HG03575 (cell line): Measurements from ENCODE around the gene SEMA3E.

Source experiments
- ATAC-seq: cut with Tn5 transposase; IDR thresholded peaks from one replicate; pipeline ENCODE4 v1.9.1; 2021; ENCODE audit not compliant: unreplicated experiment, insufficient number of reproducible peaks, low FRiP score; ENCODE audit errors: extremely low read depth

Gene SEMA3E

DNA sequence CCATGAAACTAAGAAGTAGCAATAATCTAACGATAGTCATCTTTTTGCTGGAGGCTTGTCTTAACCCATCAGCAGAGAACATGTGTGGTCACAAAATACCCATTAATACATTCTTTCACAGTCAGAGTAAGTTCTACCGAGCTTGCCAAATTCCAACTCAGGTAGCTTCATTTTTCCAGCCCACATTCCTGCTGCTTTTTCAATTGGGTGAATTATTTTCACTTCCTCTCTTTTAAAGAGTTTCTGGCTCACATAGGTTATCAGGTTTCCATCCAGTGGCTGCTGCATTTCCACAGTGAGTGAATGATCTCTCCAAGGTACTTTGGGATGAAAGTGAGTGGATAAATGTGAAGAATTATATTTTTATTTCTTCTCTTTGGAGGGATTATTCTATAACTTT lies 233.1 kb downstream of the SEMA3E start:
- ATAC-seq, result no peak

DNA sequence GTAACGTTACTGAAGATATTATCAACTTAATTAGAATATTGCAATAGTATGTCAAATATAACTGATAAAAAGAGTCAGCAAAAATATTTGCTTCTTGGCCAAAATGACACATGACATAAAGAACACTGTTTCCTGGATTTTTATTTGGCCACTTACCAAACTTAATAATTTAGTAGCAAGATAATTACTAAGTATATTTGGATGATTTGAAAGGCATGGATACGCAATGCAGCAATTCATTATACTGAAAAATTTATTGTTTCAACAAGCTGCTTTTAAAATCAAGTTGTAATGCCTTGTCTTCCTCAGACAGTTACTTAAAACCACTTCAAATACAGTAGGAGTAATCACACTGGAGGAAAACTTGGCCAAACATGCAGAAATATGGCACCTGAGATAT lies 234.0 kb downstream of the SEMA3E start:
- ATAC-seq, result no peak

DNA sequence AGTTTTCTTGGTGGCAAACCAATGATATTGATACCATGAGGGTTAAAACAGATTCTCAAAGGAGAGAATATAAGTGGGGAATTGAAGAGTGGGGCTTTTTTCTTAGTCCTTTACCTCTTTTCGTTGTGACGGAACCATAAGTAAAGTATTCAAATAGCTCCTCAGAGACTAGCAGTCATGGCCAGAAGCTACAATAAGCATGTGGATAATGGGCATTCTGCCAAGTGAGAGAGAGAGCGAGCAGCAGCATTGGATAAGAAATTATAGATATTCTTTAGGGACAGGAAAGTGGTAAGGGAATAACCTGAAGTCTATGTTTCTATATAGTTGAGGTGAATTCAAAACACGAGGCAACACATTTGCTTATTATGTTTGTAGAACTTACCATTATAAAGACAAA lies 235.1 kb downstream of the SEMA3E start:
- no peak for ATAC-seq

DNA sequence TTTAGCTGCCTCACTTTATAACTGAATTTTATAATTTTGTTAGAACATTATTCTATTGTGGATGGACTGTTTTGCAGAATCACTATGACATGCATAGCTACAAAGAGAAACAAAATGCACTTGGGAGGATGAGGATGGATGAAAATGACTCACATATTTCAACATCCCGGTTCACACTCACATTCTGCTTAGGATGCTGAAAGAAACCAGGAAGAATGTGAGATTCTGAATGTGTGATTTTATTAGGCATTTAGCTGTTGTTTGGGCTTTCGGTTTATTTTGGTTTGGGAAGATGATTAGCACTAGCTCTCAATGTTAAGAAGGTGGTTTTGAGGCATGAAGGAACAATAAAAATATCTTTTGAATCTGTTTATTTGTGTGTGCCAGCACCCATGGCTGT lies 235.5 kb downstream of the SEMA3E start:
- ATAC-seq, result no peak

DNA sequence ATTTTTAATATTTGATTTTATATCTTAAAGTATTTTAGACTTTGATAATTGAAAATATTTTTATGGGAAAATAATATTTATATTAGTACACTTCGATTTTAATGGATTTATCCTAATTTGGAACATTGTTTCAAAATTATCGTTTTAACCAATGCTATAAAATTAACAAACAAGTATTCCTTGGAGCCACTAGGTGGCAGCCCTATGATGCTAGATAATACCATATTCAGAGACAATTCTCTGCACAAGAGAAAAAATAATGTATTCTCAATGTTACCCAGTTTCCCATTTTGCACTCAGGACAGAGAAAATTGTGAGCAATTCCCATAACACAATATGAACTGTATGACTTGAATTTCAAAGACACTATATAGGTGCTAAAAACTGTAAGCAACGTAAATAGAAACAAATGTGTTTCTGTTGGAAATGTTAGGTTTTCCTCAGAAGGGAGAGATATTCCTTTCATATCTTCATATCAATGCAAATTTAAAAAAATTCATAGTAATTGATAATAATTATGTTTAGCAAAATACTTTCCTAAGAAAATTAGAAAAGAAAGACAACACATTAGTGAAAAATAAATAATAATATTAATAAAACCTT lies 237.8 kb downstream of the SEMA3E start:
- ATAC-seq, result no peak

DNA sequence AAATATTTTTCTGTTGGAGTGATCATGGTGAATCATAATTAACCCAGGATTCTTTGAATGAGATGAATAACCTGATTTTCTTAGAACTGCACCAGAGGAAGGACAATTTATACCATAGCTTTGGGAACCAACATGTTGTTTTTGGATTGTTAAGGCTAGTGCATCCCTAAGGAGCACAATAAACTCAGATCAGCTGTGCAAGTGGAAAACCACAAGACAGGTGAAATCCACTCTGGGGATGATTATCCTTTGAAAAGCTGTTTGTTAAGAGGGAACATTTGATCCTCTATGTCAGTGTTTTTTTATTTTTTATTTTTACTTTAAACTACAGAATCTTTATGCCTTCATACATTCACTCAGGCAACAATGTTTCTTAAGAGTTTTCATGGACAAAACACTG lies 254.2 kb downstream of the SEMA3E start:
- no peak for ATAC-seq

DNA sequence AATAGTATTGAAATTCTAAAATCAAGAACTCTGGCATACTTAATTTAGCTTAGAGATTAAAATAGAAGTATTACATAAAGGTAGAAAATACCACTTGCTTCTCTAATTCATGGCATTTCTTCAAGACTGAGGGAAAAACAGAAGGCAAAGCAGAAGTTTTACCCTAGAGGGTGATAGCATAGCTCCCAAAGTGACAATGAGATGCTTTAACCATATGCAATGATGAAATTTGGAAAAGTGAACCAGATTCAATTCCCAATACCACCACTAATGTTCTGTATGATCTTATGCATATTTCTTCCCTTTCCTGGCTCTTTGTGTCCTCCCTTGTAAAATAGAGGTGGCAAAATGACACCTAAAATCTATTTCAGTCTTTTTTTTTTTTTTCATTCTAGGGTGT lies 260.5 kb downstream of the SEMA3E start:
- no peak for ATAC-seq

DNA sequence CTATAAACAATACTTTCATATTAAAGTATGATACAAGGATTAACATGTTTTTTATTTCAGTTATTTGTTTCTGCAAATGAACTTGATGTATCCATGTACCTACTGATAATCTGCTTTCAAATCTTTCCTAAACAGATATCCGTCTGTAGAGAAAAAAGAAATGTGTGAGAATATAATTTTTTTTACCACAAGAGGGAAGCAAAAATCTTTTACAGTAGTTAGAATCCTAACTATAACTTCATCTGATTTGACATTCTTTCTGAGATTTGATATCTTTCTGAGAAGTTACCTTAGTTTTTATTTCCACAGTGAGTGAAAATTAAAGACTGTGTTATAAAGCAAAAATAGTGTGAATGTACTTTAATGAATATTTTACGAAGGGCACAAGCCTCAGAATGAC lies 282.3 kb downstream of the SEMA3E start:
- no peak for ATAC-seq

DNA sequence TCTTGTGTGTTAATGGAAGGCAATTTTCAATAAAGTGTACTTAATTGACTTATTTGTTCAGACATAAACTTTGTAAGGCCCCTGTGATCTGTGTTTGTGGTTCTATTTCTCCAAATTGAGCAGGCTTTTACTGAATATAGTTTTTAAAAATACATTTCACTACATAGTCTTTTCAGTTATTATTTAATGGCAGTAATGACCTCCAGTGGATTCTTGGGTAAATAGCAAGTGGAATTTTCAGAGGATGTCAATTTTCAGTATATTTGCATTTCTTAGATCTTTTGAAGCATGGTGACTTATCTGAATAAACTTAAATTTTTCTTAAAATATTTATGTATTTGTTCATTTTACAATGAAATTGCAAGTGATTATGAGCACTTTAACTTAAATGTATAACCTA lies 283.2 kb downstream of the SEMA3E start:
- ATAC-seq, result no peak

DNA sequence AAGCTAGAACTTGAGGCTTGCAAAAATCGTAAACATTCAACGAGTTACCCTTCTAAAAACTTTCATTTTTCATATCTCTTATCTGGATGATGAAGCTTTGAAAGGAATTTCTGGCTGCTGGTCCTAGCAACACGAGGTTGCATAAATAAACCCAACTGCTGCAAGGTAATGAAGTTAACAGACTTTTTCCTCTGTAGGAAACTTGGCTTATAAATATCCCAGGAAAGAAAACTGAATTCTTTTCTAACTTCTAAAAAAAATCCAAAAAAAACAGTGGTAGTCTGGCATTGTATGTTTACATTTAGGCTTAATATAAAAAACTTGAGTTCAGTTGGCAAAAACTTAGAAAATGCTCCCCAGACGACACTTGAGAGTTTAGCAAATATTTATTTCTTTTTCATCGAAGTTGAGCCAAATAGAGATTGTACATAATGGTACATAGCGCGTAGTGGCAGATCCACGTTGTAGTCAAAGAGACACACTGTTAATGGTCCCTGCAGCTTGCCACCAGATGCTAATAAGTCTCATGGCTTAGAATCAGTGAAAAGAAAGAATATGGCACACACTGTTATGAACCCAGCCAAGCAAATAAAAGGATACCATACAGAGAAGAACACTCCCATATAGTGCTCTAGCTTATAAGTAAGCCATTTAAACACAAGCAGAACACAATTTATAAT lies 285.9 kb downstream of the SEMA3E start:
- ATAC-seq, result no peak

DNA sequence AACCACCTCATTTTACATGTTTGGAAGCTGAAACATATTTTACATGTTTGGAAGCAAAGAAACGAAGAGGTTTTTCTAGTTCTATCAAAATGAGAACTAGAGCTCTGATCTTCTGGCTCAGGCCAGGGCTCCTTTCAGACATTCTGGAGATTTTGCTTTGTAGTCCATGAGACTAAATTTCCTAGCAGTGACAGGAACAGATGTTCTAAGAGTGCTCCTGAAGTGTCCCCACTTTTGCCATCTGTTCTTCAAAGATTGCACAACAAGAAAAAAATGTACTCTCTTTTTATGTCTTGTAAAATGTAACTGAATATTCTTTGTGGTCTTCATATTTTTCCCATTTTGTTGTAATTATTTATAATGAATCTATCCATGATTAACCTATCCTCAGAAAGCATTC lies 289.8 kb downstream of the SEMA3E start:
- ATAC-seq, result no peak

DNA sequence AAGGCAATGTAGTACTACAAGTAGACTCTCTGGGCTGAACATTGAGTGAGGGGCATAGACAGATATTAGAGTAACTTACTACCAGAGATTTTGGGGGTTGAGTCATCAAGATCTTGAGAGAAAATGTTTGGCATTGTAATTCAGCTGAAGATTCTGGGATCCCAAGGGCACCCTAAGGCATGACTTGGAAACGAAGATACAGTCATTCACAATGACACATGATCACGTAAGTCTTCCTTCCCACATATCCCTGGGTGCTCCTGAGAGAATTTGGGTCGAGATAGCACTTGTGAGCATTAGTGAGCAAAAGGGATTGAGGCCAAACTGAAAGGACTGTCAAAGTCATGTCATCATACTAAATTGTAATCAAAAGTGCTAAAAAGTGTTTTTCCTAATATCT lies 293.8 kb downstream of the SEMA3E start:
- ATAC-seq, result no peak

DNA sequence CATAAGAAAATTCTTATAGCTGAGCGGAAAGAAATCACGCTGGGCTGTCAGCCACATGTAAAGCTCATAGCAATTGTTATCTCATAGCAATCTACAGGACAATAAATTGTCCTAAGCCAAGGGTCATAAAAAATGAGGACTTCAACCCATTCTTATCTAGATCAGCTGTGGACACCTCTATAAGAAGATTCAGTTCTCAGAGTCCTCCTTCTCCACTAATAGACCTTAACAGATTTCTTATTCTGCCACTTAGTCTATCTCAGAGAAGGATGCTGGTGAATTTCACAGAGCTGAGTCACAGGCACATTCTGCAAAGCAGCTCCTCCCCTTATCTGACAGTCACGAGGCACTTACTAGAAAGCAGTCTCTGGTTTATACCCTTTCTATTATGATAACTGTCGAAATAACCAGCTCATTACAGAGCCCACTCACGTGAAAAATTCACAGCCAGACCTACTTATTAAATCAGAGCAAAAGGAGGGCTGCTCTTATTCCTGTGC lies 300.9 kb downstream of the SEMA3E start:
- ATAC-seq, result no peak

DNA sequence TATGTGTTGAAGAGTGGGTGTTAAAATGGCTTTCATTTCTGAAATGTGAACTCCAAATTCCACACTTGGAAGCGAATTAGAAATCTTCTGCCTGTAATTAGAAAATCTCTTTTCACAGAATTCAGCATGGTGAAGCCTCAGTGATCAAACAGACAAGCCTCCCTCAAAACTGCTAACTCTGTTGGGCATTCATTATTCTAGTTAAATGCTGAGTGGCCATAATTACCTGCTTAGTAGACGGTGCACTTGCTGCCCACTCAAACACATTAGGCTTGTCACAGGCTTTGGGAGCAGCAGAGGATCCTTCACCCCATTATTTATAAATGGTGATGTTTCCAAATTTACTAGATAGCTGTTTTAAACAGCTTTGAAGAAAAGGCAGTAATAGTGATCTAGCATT lies 309.0 kb downstream of the SEMA3E start:
- no peak for ATAC-seq

DNA sequence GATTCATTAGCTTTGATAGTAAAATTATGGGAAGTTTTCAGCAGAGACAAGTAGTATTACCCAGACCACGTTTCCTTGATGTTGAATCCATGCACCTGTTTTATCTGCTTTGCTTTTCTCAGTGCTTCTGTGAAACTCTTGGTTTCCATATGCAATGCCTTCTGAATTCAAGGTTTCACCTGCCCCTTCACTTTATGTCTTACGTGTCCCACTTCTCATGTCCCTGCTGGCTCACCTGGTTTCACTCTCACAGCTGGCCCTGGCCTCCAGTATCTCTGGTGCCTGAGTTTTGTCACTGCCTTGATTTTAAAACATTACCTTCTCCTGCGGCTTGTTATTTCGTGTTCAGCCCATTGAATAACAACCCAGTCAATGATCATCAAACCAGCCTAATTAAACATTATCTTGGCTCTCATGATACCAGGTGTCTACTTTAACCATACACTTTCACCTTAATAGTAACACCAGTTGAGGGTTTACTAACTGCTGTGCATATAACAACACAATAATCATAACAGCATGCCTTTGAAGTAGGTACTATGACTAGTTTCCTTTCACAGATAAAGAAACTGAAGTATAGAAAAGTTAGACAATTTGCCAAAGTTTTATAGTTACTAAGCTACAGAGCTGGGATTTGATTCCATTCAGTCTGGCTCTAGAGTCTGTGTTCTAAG lies 310.5 kb downstream of the SEMA3E start:
- ATAC-seq, result no peak

DNA sequence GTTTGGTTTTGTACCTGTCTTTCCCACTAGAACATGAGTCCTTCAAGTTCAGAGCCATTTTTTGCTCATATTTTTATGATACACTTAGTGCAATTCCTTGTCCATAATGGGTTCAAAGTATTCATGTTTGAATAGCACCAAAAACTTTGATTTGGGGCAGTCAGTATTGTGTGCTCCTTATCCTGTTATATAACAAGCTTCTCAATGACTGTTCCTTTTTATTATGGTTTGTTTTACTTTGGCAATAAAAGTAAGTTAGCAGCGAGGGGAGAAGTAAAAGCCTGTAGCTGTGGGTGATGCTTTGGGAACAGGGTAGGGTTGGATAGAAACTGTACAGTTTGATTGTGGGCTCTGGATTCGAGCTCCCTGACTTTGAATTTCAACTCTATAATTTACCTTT lies 311.9 kb downstream of the SEMA3E start:
- no peak for ATAC-seq

DNA sequence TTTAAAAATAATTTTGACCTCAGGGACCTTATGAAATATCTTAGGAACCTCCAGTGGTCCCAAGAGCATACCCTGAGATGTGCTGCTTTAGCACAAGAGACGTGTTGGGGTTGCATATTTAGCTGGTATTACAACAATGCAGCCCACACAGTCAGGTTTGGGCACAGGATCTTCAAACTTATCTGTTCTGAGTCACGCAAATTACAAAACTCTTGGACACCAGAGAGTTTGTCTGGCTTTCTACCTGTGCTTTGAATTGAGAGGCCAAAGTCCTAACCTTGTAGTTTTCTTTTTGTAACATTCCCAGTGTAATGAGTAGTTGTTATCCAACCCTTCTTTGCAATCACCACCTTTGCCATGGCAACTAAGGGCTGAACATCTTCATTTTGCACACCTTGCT lies 322.7 kb downstream of the SEMA3E start:
- no peak for ATAC-seq

DNA sequence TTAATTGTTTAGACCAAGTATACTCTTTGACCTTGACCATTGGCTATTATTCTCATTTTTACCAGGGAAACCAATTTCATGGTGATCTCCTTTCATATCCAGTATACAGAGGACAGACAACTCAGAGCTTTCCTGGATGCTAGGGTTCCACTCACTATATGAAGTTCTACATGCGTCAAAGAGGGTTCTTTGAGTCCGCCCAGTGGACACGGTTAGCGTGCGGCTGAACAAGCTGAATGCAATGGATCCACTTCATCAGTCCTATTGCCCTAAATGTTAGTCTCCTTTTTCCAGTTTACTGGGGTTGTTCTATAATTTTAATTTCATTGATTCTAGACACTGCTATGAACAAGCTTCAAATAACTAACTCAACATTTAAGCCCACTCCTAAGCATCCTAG lies 323.9 kb downstream of the SEMA3E start:
- ATAC-seq, result no peak

DNA sequence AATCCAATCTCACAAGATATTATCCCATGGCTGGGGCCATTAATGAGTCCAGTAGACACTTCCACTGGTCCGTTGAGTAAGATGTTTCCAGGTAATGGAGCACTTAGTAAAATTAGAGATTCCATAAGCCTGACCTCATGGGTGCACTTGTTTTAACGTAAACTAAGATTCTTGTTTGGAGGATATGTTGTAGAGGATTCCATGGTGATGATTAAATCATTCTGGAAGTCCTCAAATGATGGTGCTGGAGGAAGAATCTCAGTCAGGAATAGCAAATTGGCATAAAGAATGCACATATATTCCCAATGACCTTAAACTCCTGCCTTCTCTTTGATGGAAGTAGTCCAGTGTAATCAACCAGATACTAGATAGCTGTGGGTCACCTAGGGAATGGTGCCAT lies 324.3 kb downstream of the SEMA3E start:
- ATAC-seq, result no peak

DNA sequence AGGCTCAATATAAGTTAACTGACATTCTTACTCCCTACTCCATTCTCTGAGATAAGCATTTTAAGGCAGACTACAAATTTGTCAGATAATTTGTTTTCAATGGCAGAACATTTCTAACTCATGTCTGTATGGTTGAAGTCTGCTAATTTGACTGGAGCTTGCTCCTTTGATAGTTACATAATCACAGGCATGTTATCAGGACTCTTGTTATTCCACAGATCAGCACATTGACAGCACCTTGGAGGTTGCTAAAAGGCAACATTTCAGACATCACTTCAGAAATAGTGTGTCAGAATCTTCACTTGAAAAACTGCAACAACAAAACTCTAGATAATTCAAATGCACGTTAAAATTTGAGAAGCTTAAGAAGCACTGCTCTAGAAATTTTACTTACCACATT lies 327.9 kb downstream of the SEMA3E start:
- no peak for ATAC-seq
